Breast epithelium (tissue), 3 donors: ENCODE data around the gene TNNT1.

Experiments
- CTCF ChIP-seq, 3 donors: fragments of 450-650 bp; IDR thresholded peaks; one replicate each; pipeline ENCODE4 v1.5.1; 2016 to 2017; ENCODE audit warnings: antibody characterized with exemption in 3 of 3, mild to moderate bottlenecking in 3 of 3, moderate library complexity in 3 of 3
- POLR2A ChIP-seq: fragments of 450-650 bp; IDR thresholded peaks from one replicate; pipeline ENCODE4 v1.6.1; 2016; ENCODE audit warnings: antibody characterized with exemption, mild to moderate bottlenecking, moderate library complexity
- POLR2AphosphoS5 ChIP-seq, 3 donors: sonication (generic); formaldehyde crosslinking; IDR thresholded peaks; one replicate each; pipeline ENCODE4 v1.6.1; 2017; ENCODE audit warnings: antibody characterized with exemption in 3 of 3

GRCh38 chr19:55097864-55098715 is 50.9 kb downstream of the TNNT1 start:
- TF ChIP-seq CTCF (IDR thresholded peaks at IDR 0.05): no peak
- no peak for TF ChIP-seq POLR2A
- TF ChIP-seq POLR2AphosphoS5 (IDR thresholded peaks at IDR 0.05): no peak
